Measurements from ENCODE around the gene RASAL1. TPM values are rescaled to one million over a fixed set of nuclear protein-coding genes. Genes with fewer than 3 reads are reported as not detected.
"Not testable (repeated sequence)": the region's sequence is repeated elsewhere in the genome, so short reads cannot be mapped to it uniquely, and the experiment has no call there.

RASAL1 gene
- total RNA-seq, 1 experiment from 2014 or later, result 14.9 TPM

DNA sequence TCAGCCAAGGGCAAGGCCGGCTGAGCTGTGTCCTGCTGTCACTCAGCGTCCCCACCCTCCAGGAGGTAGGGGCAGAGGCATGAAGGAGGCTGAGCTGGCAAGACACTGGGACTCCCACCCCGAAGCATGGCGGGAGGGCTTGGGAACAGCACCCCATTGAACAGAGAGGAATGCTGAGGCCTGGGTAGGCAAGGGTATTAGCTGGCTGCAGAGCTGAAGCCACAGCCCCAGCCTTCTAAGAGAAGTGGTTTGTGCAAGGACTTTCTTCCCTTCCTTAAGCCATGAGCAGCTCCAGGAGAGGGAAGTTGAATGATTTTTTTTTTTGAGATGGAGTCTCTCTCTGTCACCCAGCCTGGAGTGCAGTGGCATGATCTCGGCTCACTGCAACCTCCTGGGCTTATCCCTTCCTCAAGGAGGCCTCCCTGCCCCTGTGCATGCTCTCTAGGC, 7.3 kb upstream of the RASAL1 start:
- Histone ChIP-seq H3K79me2 (ENCODE audit: low read depth) (no peaks in the 10 kb centered on the region), H3K27me3 (ENCODE audit: insufficient read depth, low read depth) (no peaks in the 10 kb centered on the region), H3K4me3 (no peak overlapping the region), H3K4me1 (replicated peaks; ENCODE audit: insufficient read depth) (no peaks in the 10 kb centered on the region), H4K20me1 (ENCODE audit: insufficient read depth) (no peaks in the 10 kb centered on the region), H3K9me2 (ENCODE audit: insufficient read depth) (no peaks in the 10 kb centered on the region), H3K4me2 (no peak overlapping the region), H2AFZ (no peak overlapping the region), H3K36me3 (ENCODE audit: low read depth) (no peaks in the 10 kb centered on the region), H3F3A (ENCODE audit: insufficient read depth, low read depth) (peaks cover 8% of the 10 kb centered on the region; the same call in 1 of the 2 replicates), H3K27ac (no peak overlapping the region), H3K9me3 (ENCODE audit: insufficient read depth, low read depth) (no peaks in the 10 kb centered on the region)
- BruUV-seq (replicated peaks), result no TSS peak
- no peak for DNase-seq
- TF ChIP-seq EZH2 (IDR thresholded peaks at IDR 0.05; ENCODE audit: low read depth) (no peak), CTCF (conservative IDR thresholded peaks at IDR 0.05) (no peak)
- CTCF ChIA-PET, result interaction anchor here (0.6 to 0.9 kb wide), 2 partner anchors 10 to 945 kb away, joined by 3 to 7 read pairs; no protein-coding TSS in a partner anchor
- POLR2A ChIA-PET (ENCODE audit: unreplicated experiment), result no interaction called here
- intact Hi-C loops (cut with micrococcal nuclease; ENCODE audit: unreplicated experiment), result no loop called here

DNA sequence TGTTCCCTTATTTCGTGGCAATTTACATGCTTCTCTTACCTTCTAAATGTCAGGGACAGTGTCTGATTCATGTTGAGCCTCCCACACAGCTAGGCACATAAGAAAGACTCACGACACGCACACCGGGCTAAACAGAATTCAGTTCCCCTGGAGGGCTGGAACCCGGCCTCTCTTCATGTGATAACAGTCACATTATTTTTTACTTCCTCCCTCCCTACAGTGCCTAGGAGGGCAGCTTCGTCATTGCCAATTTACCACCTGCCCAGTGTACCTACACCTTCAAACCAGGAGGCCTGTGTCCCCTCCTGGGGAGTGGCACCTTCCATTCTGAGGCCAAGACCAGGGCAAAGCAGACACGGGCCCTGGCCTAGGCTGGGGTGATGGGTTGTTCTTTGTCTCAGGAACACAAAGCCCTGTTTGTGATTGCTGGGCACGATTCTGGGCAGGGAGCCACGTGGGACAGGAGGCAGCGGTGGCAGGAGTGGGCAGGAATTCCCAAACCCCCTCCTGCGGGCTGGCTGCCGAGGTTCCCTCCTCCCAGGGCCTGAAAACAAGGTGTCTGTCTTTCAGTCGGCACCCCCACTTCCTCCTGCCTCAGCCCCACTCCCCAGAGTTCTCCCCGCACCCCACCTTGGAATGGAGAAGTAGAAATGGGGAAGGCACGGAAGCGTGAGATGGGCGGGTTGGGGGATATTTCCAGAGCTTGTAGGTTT, 6.8 kb upstream of the RASAL1 start:
- no peak for DNase-seq
- no TSS peak for BruUV-seq (replicated peaks)
- peaks cover 14% of the 10 kb centered on the region; the same call in 1 of the 2 replicates for H3F3A ChIP-seq (ENCODE audit: insufficient read depth, low read depth)

GRCh38 chr12:113141716-113142115, 6.2 kb upstream of the RASAL1 start:
- intact Hi-C loops (cut with micrococcal nuclease; ENCODE audit: unreplicated experiment); H3K4me3 ChIP-seq; H3K9me3 ChIP-seq (ENCODE audit: insufficient read depth, low read depth); H3K4me2 ChIP-seq; H3K36me3 ChIP-seq (ENCODE audit: low read depth); H3K79me2 ChIP-seq (ENCODE audit: low read depth); H2AFZ ChIP-seq; H4K20me1 ChIP-seq (ENCODE audit: insufficient read depth); H3K27me3 ChIP-seq (ENCODE audit: insufficient read depth, low read depth); H3K27ac ChIP-seq; POLR2A ChIA-PET (ENCODE audit: unreplicated experiment); BruUV-seq (replicated peaks); DNase-seq; CTCF ChIA-PET; H3K9me2 ChIP-seq (ENCODE audit: insufficient read depth): not testable (repeated sequence)
- Histone ChIP-seq H3F3A (ENCODE audit: insufficient read depth, low read depth) (peaks cover 20% of the 10 kb centered on the region), H3K4me1 (replicated peaks; ENCODE audit: insufficient read depth) (peaks cover 12% of the 10 kb centered on the region)

More for the DNA sequence above, 6.8 kb upstream of the RASAL1 start:
- H3K9me2 ChIP-seq (ENCODE audit: insufficient read depth), result no peaks in the 10 kb centered on the region
- H3K27me3 ChIP-seq (ENCODE audit: insufficient read depth, low read depth), result no peaks in the 10 kb centered on the region
- intact Hi-C loops (cut with micrococcal nuclease; ENCODE audit: unreplicated experiment), result no loop called here
- POLR2A ChIA-PET (ENCODE audit: unreplicated experiment), result no interaction called here
- no peaks in the 10 kb centered on the region for H4K20me1 ChIP-seq (ENCODE audit: insufficient read depth)
- no peaks in the 10 kb centered on the region for H3K79me2 ChIP-seq (ENCODE audit: low read depth)
- H3K4me1 ChIP-seq (replicated peaks; ENCODE audit: insufficient read depth), result peaks cover 5% of the 10 kb centered on the region
- H3K9me3 ChIP-seq (ENCODE audit: insufficient read depth, low read depth), result no peaks in the 10 kb centered on the region
- H2AFZ ChIP-seq, result no peak overlapping the region
- TF ChIP-seq CTCF (conservative IDR thresholded peaks at IDR 0.05) (no peak), EZH2 (IDR thresholded peaks at IDR 0.05; ENCODE audit: low read depth) (no peak)
- no peak overlapping the region for H3K27ac ChIP-seq
- H3K4me3 ChIP-seq, result no peak overlapping the region
- CTCF ChIA-PET, result interaction anchor here (0.6 to 0.9 kb wide), 2 partner anchors 11 to 945 kb away, joined by 3 to 7 read pairs; no protein-coding TSS in a partner anchor
- no peaks in the 10 kb centered on the region for H3K36me3 ChIP-seq (ENCODE audit: low read depth)
- H3K4me2 ChIP-seq, result no peak overlapping the region

All from PC-9 (cell line).